ENCODE results near the gene NIM1K.
"Not testable (repeated sequence)": the region's sequence is repeated elsewhere in the genome, so short reads cannot be mapped to it uniquely, and the experiment has no call there.

NIM1K gene

DNA sequence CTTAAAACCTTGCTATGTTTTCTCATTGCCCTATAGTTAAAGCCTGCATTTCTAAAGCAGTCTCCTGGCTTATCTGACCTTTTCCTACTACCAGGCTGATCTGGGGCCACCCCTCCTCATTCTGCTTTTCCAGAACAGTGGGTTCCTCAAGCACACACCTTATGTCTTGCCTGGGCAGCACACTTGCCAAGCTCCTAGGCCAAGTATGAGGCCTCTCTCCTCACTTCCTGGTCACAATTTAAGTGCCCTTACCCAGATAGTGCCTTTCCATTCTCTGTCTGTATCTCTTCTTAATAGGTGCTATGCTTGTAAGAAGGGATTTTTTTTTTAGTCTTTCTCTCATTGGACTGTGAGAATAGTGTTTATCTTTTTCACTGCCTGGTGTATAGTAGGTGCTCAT is 81.5 kb downstream of the NIM1K start:
- FAIRE-seq (no peak), DNase-seq (ENCODE audit: extremely low spot score, insufficient read length, low read depth) (no peak)

DNA sequence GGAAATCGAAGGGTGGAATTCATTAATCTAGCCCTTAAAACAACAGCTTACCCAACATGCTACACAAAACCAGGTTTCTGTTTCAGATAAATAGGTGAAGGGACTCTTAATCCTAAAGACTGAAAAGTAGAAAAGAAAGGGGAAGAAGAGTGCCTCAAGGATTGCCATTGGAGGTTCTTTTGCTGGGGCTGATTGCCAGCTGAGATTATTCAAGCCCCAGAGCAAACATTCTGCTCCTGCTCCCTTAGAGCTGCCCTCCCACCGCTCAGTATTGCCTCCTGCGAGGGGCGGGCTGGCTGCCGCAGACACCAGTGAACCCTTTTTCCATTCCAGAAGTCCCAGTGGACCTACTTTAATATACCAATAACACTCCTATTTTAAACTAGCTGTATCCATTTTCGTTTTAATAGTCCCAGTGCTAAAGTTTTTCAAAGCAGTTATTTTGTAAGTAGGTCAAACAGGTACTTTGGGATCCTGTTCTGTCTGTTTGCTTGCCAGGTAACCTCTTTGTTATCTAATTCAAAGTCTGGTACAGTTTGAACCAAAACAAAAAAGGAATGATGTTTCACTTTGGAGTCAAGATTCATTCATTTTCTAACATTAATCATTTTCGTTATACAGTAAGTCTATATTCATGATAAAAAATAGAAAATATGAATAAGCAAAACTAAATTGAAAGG is 82.5 kb downstream of the NIM1K start:
- FAIRE-seq: no peak

DNA sequence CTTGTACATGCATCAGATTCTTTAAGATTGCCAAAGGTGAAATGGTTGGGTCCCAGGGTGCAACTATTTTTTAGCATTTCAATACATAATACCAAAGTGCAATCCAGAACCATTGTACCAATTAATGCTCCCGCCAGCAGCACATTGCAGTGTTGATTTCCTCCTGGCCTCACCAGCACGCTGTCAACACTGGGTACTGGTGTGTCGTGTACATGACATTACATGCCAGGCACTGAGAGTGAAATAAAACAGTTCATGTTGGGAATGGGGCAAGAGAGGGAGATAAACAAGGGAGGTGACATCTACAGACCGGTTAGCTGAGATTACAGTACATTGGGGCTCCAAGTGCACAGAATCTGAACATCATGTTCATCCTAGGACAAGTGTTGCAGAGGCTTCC is 83.4 kb downstream of the NIM1K start:
- DNase-seq (ENCODE audit: extremely low spot score, insufficient read length, low read depth) (no peak), FAIRE-seq (no peak)

More for the DNA sequence above, 82.5 kb downstream of the NIM1K start:
- no peak for DNase-seq (ENCODE audit: extremely low spot score, insufficient read length, low read depth)

- no peak for FAIRE-seq
These were observed 87.7 kb downstream of the NIM1K start for GRCh38 chr5:43279548-43280274.

DNA sequence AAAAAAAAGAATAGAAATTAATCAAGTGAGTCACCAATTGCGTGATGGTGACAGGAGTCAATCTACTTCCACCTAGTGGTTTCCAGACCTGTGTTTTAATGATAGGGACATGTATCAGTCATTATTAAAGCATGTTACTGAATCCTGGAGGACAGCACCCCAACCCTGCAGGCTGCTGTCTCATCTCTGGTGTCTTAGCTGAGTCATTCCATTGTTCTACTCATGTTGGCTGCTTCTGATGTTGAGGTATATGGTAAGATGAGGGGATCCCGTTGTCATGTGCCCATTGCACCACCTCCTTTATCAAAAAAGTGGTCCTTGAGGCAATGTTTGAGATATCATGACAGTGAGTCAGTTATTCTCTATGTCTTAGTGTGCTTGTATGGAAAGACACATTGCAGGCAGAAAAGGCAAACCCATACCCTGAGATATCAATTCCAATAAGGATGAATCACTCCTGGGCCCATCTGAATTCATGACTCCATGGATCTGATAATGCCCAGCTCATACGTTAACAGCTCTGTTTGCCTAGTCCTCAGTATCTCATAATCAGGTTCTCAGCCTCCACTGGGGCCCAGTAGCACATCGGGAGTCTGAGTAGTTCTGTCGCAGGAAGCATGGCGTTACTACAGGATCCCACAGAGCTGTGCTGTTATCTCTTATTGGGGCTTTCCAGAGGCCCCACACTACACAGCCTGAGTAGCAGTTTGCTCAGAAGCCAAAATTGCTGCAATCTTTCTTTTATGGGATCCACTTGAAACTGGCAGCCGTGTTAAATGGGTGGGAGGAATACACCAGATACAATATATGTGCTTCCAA is 90.0 kb downstream of the NIM1K start:
- no peak for FAIRE-seq
- DNase-seq (ENCODE audit: extremely low spot score, insufficient read length, low read depth): no peak

More at GRCh38 chr5:43279548-43280274, 87.7 kb downstream of the NIM1K start:
- no peak for DNase-seq (ENCODE audit: extremely low spot score, insufficient read length, low read depth)

DNA sequence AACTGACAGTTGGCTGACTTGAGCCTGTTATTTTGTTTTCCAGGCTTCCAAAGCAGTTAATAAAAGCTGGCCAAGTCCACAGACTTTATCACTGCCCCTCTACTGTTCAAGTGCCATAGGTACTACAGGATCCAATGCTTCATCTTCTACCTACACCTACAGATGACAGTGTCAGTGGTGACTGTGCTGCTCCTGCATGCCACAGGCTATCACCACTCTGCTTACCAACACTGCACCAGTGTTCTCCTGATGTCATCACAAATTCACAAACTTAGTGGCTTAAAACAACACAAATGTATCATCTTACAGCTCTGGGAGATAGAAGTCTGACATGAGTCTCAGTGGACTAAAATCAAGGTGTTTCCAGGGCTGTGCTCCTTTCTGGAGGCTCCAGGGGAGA is 94.6 kb downstream of the NIM1K start:
- no peak for DNase-seq (ENCODE audit: extremely low spot score, insufficient read length, low read depth)
- FAIRE-seq: no peak

DNA sequence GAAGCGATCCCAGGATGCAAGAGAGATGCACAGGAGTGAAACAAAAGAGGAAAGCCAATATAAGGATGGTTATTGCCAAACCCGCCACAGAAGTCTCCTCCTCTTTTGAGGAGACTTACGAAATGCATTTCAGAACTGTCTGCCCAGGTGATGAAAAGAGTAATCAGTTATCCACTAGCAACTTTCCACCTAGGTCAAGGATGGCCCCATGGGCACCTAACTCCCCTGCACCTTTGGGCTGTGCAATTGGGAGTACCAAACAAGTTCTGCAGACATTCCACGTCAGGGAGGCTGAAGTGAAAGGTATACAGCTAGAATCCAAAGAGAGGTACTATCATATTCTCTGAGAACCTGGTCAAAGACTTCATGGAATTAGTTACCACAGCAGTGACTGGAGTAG is 95.5 kb downstream of the NIM1K start:
- FAIRE-seq (no peak), DNase-seq (ENCODE audit: extremely low spot score, insufficient read length, low read depth) (no peak)

- FAIRE-seq: no peak
- no peak for DNase-seq (ENCODE audit: extremely low spot score, insufficient read length, low read depth)
These were observed 96.3 kb downstream of the NIM1K start for GRCh38 chr5:43288269-43288831.

DNA sequence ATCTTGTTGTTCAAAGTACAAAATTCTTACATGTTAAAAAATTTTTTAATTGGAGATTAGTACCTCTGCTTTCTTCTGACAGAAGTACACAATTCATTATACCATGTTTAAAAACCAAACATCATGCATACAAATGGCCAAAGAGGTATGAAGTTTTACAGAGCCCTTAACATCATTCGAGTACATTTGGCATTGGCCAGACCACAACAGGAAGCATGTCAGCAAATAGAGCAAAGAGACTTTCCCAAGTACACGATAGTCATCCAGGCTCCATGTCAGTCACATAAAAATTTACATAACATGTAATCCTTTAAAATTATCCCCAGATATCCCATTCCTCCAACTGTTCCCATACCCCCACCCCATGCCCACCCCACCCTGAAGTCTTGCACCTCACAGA is 98.7 kb downstream of the NIM1K start:
- FAIRE-seq (no peak), DNase-seq (ENCODE audit: extremely low spot score, insufficient read length, low read depth) (no peak)

DNA sequence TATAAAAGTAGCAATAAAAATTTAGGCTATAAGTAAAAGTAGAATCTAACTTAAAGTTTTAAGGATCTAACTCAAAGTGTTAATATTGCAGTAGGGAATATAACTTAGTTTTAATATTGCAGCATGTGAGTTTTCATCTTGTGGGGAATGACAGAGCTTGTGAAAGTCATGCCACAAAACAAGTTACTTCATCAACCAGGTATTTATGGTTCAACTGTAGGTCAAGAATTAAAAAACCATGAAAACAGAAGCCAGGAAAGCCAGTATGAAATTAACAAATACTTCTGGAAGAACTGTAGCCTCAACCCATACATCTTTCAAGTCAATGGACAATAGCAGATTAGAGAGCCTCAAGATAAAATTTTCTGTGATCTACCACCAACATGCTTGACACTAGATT is 102.2 kb downstream of the NIM1K start:
- FAIRE-seq (no peak), DNase-seq (ENCODE audit: extremely low spot score, insufficient read length, low read depth) (no peak)

DNA sequence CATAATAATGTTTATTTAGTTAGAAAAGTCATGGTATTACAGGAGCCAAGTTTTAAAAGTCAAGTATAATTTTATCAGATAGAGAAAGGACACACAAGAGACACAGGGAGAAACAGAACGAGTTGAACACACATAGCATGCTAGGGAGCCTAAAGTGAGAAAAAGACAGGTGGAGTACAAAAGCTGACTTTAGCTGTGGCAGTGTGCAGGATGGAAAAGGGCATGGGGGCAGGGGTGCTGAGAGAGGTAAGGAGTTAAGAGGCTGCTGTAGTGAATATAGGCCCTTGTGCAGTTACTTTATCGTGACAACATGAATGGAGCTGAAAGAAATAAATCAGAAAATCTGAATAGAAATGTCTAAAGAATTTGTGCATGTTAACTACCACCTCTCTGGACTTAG is 103.2 kb downstream of the NIM1K start:
- FAIRE-seq: no peak

DNA sequence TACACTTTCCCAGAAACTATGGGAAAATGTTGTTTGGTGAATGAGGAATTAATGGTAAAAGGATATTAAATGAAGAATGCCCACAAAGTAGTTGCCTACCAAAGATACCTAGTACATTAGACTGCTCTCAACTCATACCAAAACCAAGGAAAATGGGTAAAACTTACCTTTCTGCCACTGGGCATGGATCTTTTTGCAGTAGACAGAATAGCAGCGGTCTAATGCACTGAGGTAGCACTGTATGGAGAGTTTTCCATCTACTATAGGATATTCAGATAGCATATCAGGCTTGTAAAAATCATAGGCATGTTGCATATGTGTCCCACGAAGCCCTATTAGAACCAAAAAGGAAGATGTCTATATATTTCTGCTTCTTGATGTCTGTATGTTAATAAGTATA is 104.8 kb downstream of the NIM1K start:
- DNase-seq (ENCODE audit: extremely low spot score, insufficient read length, low read depth): no peak
- FAIRE-seq: no peak

More for the DNA sequence above, 103.2 kb downstream of the NIM1K start:
- no peak for DNase-seq (ENCODE audit: extremely low spot score, insufficient read length, low read depth)

- no peak for FAIRE-seq
- DNase-seq (ENCODE audit: extremely low spot score, insufficient read length, low read depth): no peak
These were observed 106.4 kb downstream of the NIM1K start for GRCh38 chr5:43298443-43298842.

DNA sequence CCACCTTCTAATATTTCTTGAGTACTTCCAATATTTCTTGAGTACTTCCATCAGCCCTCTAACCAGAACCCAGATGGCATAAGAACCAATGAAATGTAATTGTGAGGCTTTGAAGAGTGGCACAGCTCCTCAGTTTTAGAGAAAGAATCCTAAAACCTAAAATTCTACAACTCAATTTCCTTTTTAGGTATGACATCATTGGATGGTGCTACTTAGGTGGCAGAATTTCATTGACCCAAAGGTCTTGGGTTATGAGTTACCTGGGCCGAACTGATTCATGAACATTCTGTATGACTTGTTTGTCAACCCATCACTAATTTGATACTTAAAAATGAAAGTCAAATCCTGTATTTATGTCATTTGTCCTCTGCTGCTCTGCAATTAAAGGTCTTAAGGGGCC is 108.1 kb downstream of the NIM1K start:
- no peak for FAIRE-seq

DNA sequence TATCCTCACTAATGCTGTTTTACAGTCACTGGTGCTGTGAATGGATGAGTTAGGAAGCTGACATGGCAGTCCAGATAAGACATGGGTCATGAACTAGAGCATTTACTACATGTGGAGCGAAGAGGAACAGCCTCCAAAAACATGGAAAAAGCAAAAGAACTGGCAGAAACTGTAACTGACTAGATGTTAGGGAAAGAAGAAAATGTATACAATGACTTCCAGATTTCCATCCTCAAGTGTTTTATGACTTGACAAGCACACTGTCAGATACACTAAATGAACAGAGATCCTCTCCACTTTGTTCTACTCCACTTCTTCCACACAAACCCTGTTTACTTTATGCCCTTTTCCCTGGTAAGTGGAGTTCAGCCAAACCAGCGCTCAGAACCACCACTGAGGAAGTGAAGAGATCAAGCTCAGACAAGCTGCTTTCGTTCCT is 109.6 kb downstream of the NIM1K start:
- FAIRE-seq (no peak), DNase-seq (ENCODE audit: extremely low spot score, insufficient read length, low read depth) (no peak)

More for the DNA sequence above, 108.1 kb downstream of the NIM1K start:
- DNase-seq (ENCODE audit: extremely low spot score, insufficient read length, low read depth): no peak

DNA sequence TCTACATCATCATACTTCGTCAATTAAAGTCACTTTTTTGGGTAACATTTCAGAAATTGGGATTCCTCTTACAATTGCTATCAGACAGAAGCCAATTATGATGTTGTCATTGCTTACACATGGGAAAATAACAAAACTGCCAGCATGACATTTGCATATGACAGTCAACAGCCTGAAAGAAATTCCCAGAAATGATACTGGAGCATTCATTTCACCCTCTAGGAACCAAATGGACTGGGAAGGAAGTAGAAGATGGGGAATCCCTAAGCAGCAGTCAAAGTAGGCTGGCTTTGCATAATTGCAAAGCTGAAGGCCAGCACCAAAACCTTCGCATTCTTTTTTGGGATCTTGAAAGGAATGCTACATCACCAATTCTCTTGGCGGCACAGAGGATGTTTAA is 110.5 kb downstream of the NIM1K start:
- FAIRE-seq (no peak), DNase-seq (ENCODE audit: extremely low spot score, insufficient read length, low read depth) (no peak)

- no peak for DNase-seq (ENCODE audit: extremely low spot score, insufficient read length, low read depth)
- no peak for FAIRE-seq
These were observed 111.2 kb downstream of the NIM1K start for GRCh38 chr5:43303242-43303641.

GRCh38 chr5:43304525-43304924 is 112.5 kb downstream of the NIM1K start:
- no peak for FAIRE-seq
- no peak for DNase-seq (ENCODE audit: extremely low spot score, insufficient read length, low read depth)

DNA sequence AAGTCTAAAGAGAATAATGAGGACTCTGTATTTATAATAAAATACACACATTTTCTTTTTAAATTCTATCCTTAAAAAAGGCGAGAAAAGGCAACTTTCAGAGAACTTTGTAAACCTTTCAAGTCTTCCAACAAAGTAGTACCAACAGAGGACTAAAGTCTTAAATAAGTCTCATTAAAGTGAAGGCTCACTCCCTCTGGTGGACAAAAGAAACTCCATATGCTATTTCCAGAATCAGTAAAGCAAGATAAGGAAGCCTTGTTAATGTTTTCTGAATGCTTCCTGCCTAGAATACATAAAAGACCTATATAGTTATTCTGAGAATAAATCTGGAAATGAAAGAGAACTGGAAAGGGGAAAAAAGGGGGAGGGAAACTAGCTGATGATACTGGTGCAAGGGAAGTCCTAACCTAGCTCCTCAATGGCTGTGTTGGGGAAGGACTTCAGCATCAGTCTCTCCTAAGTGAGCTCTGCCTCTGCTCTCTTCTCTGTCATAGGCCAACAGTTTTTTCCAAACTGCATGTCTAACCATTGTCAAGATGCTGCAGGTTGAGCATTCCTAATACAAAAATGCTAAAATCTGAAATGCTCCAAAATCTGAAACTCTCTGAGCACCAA is 114.0 kb downstream of the NIM1K start:
- DNase-seq (ENCODE audit: extremely low spot score, insufficient read length, low read depth): peak; percentile 7
- peak; percentile 50 for FAIRE-seq

DNA sequence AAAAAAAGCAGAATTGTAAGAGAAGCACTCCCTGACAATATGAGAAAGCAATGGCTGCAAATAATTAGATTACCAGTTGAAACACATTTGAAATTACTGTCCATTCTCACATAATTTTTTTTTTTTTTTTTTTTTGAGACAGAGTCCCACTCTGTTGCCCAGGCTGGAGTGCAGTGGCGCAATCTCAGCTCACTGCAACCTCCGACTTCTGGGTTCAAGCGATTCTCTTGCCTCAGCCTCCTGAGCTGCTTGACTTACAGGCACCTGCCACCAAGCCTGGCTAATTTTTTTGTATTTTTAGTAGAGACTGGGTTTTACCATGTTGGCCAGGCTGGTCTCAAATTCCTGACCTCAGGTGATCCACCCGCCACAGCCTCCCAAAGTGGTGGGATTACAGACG is 114.9 kb downstream of the NIM1K start:
- FAIRE-seq; DNase-seq (ENCODE audit: extremely low spot score, insufficient read length, low read depth): not testable (repeated sequence)

All from GM18507 (cell line).